SHP77 (cell line): ENCODE data around the gene ABCD3.
"Not testable (repeated sequence)": the region's sequence is repeated elsewhere in the genome, so short reads cannot be mapped to it uniquely, and the experiment has no call there.

Experiments used
- DNase-seq, 2 experiments: peaks; one replicate each; lab custom pipeline; 2025; lab: John Stamatoyannopoulos, UW

ABCD3 gene

DNA sequence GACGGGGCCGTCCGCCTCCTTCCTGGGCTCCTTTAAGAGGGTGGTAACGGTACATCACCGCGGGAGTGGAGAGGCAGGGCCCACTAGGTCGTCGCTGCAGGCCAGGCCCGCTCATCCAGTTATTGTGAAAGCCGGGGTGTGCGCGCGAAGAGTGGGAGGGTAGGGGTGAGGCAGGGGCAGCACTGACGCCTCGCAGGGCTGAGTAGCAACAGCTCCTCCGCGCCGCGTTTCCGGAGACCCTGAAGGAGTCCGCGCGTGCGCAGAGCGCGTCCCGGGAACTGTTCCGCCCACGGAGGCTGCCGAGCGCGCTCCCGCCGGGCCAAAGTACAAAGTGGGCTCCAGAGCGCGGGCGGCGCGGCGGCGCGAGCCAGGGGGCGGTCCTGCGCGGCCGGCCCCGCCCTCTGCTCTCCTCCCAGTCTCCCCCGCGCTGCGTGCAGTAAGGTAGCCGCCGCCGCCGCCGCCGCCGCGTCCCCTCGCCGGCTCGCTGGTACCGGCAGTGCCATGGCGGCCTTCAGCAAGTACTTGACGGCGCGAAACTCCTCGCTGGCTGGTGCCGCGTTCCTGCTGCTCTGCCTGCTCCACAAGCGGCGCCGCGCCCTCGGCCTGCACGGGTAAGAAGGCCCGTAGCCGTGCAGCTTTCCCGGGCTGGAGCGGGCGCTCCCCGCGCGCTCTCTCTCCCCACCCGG, at the start of gene ABCD3:
Gene ABCD3, plus strand, starts transcription at position 412 of the 686 bp plus-strand sequence. Its CDS starts 90 bp downstream, at position 502.
- peak; percentile 92 to 94 for DNase-seq

- DNase-seq = not testable (repeated sequence)
Observed at GRCh38 chr1:94372771-94373170, 45.4 kb upstream of the ABCD3 start.

DNA sequence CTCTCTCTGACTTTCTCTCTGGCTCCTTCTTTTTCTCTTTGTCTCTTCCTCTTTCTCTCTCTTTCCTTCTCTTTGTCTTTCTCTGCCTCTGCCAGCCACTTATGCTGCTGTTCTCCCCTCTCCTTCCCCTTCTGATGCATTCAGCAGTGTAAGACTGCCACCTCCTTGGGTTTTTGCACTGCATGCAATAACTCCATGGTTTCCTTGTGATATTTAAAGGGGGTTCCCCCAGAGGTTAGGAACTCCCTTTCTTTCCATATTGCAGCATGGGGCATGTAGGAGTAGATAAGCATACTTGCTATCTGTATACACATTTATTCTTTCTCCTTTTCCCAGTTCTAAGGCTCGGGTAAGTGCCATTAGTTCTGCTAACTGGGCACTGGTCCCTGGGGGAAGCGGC, 44.9 kb upstream of the ABCD3 start:
- not testable (repeated sequence) for DNase-seq

DNA sequence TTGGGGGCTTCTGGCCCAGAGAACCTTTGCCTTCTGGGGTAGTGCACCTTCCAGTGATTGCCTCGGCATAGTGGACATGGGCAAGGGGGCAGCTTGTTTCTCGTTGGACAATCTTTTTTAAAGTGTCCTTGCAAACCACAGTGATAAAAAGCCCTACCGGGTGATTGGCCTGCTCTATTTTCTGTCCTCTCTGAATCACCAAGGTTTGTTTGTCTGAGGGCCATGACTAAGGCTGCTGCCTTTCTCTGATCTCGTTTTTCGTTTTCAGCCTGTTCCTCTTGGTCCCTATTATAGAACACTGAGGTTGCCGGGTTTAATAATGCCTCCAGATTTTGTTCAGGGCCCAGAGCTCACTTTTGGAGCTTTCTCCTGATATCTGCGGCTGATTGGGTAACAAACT, 42.5 kb upstream of the ABCD3 start:
- DNase-seq = not testable (repeated sequence)

DNA sequence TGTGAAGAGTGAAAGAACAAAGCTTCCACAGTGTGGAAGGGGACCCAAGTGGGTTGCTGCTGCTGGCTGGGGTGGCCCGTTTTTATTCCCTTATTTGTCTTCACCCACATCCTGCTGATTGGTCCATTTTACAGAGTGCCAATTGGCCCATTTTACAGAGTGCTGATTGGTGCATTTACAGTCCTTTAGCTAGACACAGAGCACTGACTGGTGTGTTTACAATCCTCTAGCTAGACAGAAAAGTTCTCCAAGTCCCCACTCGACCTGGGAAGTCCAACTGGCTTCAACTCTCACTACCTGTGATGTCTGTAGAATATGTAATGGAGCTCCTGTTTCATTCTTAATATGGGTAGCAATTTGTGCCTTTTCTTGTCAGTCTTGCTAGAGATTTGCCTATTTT, 39.7 kb upstream of the ABCD3 start:
- not testable (repeated sequence) for DNase-seq

GRCh38 chr1:94379615-94380014, 38.6 kb upstream of the ABCD3 start:
- DNase-seq = no peak

DNA sequence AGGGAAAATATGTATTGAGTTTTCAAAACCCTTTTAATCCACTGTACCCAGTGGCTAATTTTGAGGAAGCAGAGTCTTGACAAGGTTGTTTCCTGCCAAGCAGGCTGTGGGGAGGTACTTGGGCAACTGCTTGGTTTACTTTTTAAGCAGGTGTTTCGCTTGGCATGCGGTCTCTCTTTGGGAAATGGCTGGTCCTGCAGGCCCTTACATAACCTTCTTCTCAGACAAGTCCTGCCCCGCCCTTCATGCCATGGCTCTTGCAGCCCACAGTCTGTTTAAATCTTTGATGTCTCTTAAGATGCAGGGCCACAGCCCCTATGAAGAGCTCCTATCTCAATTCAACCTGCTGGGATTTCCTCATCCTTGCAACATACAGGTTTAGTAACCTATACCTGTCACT, 36.0 kb upstream of the ABCD3 start:
- DNase-seq = no peak

- no peak for DNase-seq
Observed at GRCh38 chr1:94383966-94384408, 34.2 kb upstream of the ABCD3 start.

GRCh38 chr1:94384485-94385265, 33.5 kb upstream of the ABCD3 start:
- peak in 1 of 2 experiments; percentile 29 for DNase-seq

GRCh38 chr1:94385308-94385929, 32.8 kb upstream of the ABCD3 start:
- DNase-seq = no peak

- DNase-seq = no peak
Observed at GRCh38 chr1:94389298-94389697, 28.9 kb upstream of the ABCD3 start.

DNA sequence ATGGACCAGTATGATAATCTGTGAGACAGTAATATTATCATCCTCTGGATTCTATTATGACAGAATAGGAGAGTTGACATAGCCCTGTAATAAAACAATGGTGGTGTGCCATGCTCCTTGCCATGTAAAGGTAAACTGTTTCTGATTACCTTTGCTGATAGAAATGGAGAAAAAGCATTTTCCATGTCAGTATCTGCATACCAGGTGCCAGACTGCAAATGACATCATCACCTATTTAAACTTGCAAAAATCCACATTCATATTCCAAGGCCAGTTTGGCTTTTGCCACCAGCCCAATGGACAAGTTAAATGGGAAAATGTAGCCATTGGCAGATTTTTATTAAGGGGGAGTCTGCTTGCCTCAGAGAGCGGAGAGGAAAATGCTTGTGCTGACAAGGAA, 23.9 kb upstream of the ABCD3 start:
- no peak for DNase-seq

- no peak for DNase-seq
Observed at GRCh38 chr1:94395231-94395630, 23.0 kb upstream of the ABCD3 start.

DNA sequence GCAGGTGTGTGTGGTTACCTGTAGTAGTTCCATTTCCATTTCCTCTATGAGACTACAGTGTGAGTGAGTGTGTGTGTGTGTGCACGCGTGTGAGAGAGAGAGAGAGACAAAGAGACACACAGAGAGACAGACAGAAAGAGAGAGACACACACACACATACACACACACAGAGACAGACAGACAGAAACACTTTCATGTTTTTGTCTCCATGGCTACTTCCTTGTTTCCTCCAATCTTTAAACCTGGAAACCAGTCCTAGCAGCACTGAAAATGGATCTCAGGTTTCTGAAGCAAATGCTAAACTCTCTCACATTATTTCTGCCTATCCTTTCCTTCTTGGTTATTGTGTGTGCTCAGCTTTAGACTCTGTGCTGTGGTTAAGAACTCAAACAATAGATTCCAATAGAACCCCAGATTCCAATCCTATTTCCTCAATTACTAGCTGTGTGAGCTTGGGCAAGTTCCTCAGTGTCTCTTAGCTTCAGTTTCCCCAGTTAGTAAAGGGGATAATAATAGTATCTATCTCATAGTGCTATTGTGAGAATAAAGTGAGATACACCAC, 22.4 kb upstream of the ABCD3 start:
- DNase-seq = no peak

- no peak for DNase-seq
Observed at GRCh38 chr1:94396356-94397010, 21.7 kb upstream of the ABCD3 start.

- no peak for DNase-seq
Observed at GRCh38 chr1:94398356-94398755, 19.8 kb upstream of the ABCD3 start.

DNA sequence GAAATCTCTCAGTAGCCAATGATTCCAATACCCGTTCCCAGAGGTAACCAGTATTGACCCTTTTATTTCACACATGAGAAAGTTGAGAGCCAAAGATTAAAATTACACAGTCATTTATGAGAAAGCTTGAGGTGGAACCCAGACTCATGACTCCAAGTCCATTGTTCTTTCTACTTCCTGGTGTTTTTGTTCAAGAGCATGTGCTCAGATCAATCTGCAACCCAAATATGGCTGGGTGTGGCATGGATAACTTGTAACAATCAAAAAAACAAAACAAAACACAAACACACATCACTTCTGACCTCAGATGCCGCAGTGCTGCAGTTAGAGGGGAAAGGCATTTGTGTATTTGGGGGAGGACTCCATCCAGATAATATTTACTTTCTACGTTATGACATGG, 18.7 kb upstream of the ABCD3 start:
- DNase-seq = no peak

GRCh38 chr1:94401206-94401605, 17.0 kb upstream of the ABCD3 start:
- no peak for DNase-seq

DNA sequence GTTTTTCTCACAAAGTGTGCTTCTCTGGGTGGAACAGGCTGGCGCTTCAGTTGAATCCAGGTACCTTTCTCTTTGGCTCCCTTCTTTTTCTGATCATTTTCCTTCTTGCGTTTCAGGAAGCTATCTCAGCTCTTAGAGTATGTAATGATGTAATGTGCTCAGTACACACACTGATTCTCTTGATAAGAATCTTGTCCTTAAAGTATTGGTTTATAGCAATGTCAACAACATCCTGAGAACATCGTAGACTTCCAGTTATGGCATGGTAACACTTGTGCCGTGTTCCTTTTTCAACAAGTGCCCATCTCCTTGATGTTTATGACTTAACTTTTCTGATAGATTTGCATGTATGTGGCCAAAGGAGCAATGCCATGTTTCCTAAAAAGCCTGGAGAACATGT, 11.7 kb upstream of the ABCD3 start:
- no peak for DNase-seq

- no peak for DNase-seq
Observed at GRCh38 chr1:94408104-94408830, 9.9 kb upstream of the ABCD3 start.

DNA sequence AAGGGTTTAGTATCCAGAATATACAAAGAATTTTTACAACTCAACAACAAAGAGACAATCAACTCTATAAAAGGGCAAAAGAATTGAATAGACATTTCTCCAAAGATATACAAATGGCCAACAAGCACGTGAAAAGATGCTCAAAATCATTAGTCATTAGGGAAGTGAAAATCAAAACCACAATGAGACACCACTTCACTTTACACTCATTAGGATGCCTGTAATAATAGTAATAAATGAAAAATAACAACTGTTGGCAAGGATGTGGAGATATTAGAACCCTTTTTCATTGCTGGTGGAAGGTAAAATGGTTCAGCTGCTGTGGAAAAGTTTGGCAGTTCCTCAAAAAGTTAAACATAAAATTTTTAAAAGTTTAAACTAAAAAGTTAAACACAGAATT, 7.0 kb upstream of the ABCD3 start:
- DNase-seq = no peak
